Aorta (tissue), 5 donors: Measurements from ENCODE around the gene ZBED6. TPM values are rescaled to one million over a fixed set of nuclear protein-coding genes. Genes with fewer than 3 reads are reported as not detected.
"Not testable (repeated sequence)": the region's sequence is repeated elsewhere in the genome, so short reads cannot be mapped to it uniquely, and the experiment has no call there.

Source experiments
- ATAC-seq: fragments of 200-7000 bp; cut with Tn5 transposase; one replicate; pipeline ENCODE4 v1.9.1; 2022; ENCODE audit warnings: moderate library complexity; ENCODE audit not compliant: low FRiP score
- DNase-seq, 2 donors: peaks; one replicate each; pipeline ENCODE4 v3.0.0-alpha.2; 2020
- H3K27ac ChIP-seq, 2 donors: one replicate each; pipeline ENCODE4 v1.5.1; 2013; ENCODE audit warnings: low read length in 2 of 2, mild to moderate bottlenecking in 2 of 2, moderate library complexity in 2 of 2, control low read depth in 1 of 2, inconsistent platforms in 1 of 2, low read depth in 1 of 2
- H3K27me3 ChIP-seq, 2 donors: one replicate each; pipeline ENCODE4 v1.6.1; 2013; ENCODE audit warnings: control low read depth in 1 of 2, low read length in 1 of 2, mild to moderate bottlenecking in 1 of 2, moderate library complexity in 1 of 2; ENCODE audit not compliant: insufficient read depth in 2 of 2, control insufficient read depth in 1 of 2
- H3K36me3 ChIP-seq, 2 donors: one replicate each; pipeline ENCODE4 v1.6.1; 2013; ENCODE audit warnings: control low read depth in 1 of 2, low read length in 1 of 2, mild to moderate bottlenecking in 1 of 2; ENCODE audit not compliant: insufficient read depth in 2 of 2, control insufficient read depth in 1 of 2
- H3K4me1 ChIP-seq, 2 donors: one replicate each; pipeline ENCODE4 v1.6.1; 2013; ENCODE audit warnings: low read length in 2 of 2, control low read depth in 1 of 2, mild to moderate bottlenecking in 1 of 2, moderate library complexity in 1 of 2; ENCODE audit not compliant: insufficient read depth in 2 of 2, control insufficient read depth in 1 of 2
- H3K4me3 ChIP-seq, 2 donors: one replicate each; pipeline ENCODE4 v1.5.1; 2013; ENCODE audit warnings: low read length in 2 of 2, control low read depth in 1 of 2, mild to moderate bottlenecking in 1 of 2
- H3K9me3 ChIP-seq: one replicate; pipeline ENCODE4 v1.6.1; 2013; ENCODE audit warnings: mild to moderate bottlenecking, low read length; ENCODE audit not compliant: control insufficient read depth
- WGBS, 2 donors: extraction: QIAGEN DNeasy Blood & Tissue Kit; methylation state at CpG; one replicate each; pipeline ENCODE4 v1.1.7; 2013; 5-methylcytosine and 5-hydroxymethylcytosine counted together
- intact Hi-C, 2 donors: fragments of 100-400 bp; cut with DNase I; formaldehyde crosslinking; loops; one replicate each; pipeline versions ENCODE4 v1.14.2 to v1.15.0; 2022
- polyA plus RNA-seq, 2 donors: library from polyadenylated mRNA; stranded (reverse); fragments of 200-250 nt; gene quantifications; one replicate each; pipeline ENCODE4 v1.2.3, GENCODE V29; 2013
- total RNA-seq, 2 donors: library from RNA; stranded (reverse); fragmentation: NEBNext Ultra II Directional; extraction: Animal tissue kit (Norgen Biotek cat#: 25700); gene quantifications; one replicate each; pipeline ENCODE4 v1.2.1, GENCODE V29; 2021
- donor health status: healthy with polysubstance abuse.
- donor health status: Bipolar disorder and iron deficiency.
- donor health status: DM: no; HTN: no; CAD: no.
- donor health status: DM: no; HTN: no; CAD: no.
- donor health status: DM: yes; HTN: yes; CAD: no.

The ZBED6 gene
- total and polyA plus RNA-seq, 4 donors: 0.63 to 58.7 (median 28.9) TPM

GRCh38 chr1:203760506-203760905 is 34.9 kb upstream of the ZBED6 start:
- intact Hi-C loops: no loop called here
- no peak for ATAC-seq
- 96% methylated on average over 3 of the region's 3 CpGs for WGBS, 2 donors

GRCh38 chr1:203761958-203762357 is 33.5 kb upstream of the ZBED6 start:
- intact Hi-C loops, H3K36me3 ChIP-seq, ATAC-seq, H3K9me3 ChIP-seq, H3K4me1 ChIP-seq, H3K27ac ChIP-seq, H3K4me3 ChIP-seq, H3K27me3 ChIP-seq, DNase-seq: not testable (repeated sequence)
- WGBS, 2 donors: 21 to 25% methylated on average over 7 of the region's 7 CpGs

More at GRCh38 chr1:203760506-203760905, 34.9 kb upstream of the ZBED6 start:
- H3K4me3 ChIP-seq: no peak overlapping the region
- H3K27ac ChIP-seq: no peak overlapping the region
- no peaks in the 10 kb centered on the region for H3K9me3 ChIP-seq
- no peak for DNase-seq
- H3K27me3 ChIP-seq: no peaks in the 10 kb centered on the region
- no peaks in the 10 kb centered on the region for H3K36me3 ChIP-seq
- no peaks in the 10 kb centered on the region for H3K4me1 ChIP-seq

GRCh38 chr1:203763505-203763904 is 31.9 kb upstream of the ZBED6 start:
- DNase-seq: no peak
- no peaks in the 10 kb centered on the region for H3K27me3 ChIP-seq
- H3K36me3 ChIP-seq: no peaks in the 10 kb centered on the region
- no peak for ATAC-seq
- no peak overlapping the region for H3K4me3 ChIP-seq
- WGBS, 2 donors: 88 to 97% methylated on average over 1 of the region's 1 CpG
- H3K9me3 ChIP-seq: no peaks in the 10 kb centered on the region
- intact Hi-C loops: no loop called here
- no peak overlapping the region for H3K27ac ChIP-seq
- H3K4me1 ChIP-seq: no peaks in the 10 kb centered on the region

GRCh38 chr1:203764105-203765028 is 31.1 kb upstream of the ZBED6 start:
- Histone ChIP-seq H3K36me3 (no peaks in the 10 kb centered on the region), H3K27ac (no peak overlapping the region), H3K27me3 (no peaks in the 10 kb centered on the region), H3K9me3 (no peaks in the 10 kb centered on the region), H3K4me1 (no peaks in the 10 kb centered on the region), H3K4me3 (no peak overlapping the region)
- WGBS, 2 donors: 69 to 82% methylated on average over 3 of the region's 3 CpGs
- no peak for DNase-seq
- intact Hi-C loops: no loop called here
- peak; percentile 46 for ATAC-seq

- Histone ChIP-seq H3K27ac (no peak within 1 kb of the TSS), H3K36me3 (no peaks in the 10 kb centered on the region), H3K4me1 (no peaks in the 10 kb centered on the region), H3K4me3 (no peak within 1 kb of the TSS), H3K27me3 (no peaks in the 10 kb centered on the region), H3K9me3 (no peaks in the 10 kb centered on the region)
- DNase-seq: no peak
- no peak for ATAC-seq
- intact Hi-C loops: no loop called here
- 73% methylated on average over 16 of the region's 16 CpGs for WGBS, 2 donors
Observed at GRCh38 chr1:203765029-203765837, 30.2 kb upstream of the ZBED6 start, which contains the start of gene LAX1. Gene LAX1, plus strand, starts transcription at chr1:203765183. Its CDS starts 383 bp downstream, at chr1:203765566.

- no peak for ATAC-seq
- no peak for DNase-seq
- Histone ChIP-seq H3K4me1 (no peaks in the 10 kb centered on the region), H3K27me3 (no peaks in the 10 kb centered on the region), H3K36me3 (no peaks in the 10 kb centered on the region), H3K27ac (no peak overlapping the region), H3K9me3 (no peaks in the 10 kb centered on the region), H3K4me3 (no peak overlapping the region)
- 86 to 87% methylated on average over 6 of the region's 6 CpGs for WGBS, 2 donors
- intact Hi-C loops: no loop called here
Observed at GRCh38 chr1:203768256-203768655, 27.2 kb upstream of the ZBED6 start.

GRCh38 chr1:203769505-203770343 is 25.7 kb upstream of the ZBED6 start:
- intact Hi-C loops: no loop called here
- Histone ChIP-seq H3K4me1 (no peaks in the 10 kb centered on the region), H3K9me3 (no peaks in the 10 kb centered on the region), H3K4me3 (no peak overlapping the region), H3K27me3 (no peaks in the 10 kb centered on the region), H3K36me3 (no peaks in the 10 kb centered on the region), H3K27ac (peak overlapping the region in 1 of 2 donors; percentile 49)
- WGBS, 2 donors: 36% methylated on average over 15 of the region's 15 CpGs
- DNase-seq: peak; percentile 83 to 89
- peak; percentile 75 for ATAC-seq

- no peaks in the 10 kb centered on the region for H3K4me1 ChIP-seq
- DNase-seq (no peak), ATAC-seq (no peak)
- no peak overlapping the region for H3K4me3 ChIP-seq
- no peaks in the 10 kb centered on the region for H3K9me3 ChIP-seq
- no peaks in the 10 kb centered on the region for H3K36me3 ChIP-seq
- 14 to 30% methylated on average over 7 of the region's 7 CpGs for WGBS, 2 donors
- intact Hi-C loops: no loop called here
- H3K27me3 ChIP-seq: no peaks in the 10 kb centered on the region
- no peak overlapping the region for H3K27ac ChIP-seq
Observed at GRCh38 chr1:203771901-203772301, 23.5 kb upstream of the ZBED6 start.
